ENCODE data around the gene DCAF7.

DNA sequence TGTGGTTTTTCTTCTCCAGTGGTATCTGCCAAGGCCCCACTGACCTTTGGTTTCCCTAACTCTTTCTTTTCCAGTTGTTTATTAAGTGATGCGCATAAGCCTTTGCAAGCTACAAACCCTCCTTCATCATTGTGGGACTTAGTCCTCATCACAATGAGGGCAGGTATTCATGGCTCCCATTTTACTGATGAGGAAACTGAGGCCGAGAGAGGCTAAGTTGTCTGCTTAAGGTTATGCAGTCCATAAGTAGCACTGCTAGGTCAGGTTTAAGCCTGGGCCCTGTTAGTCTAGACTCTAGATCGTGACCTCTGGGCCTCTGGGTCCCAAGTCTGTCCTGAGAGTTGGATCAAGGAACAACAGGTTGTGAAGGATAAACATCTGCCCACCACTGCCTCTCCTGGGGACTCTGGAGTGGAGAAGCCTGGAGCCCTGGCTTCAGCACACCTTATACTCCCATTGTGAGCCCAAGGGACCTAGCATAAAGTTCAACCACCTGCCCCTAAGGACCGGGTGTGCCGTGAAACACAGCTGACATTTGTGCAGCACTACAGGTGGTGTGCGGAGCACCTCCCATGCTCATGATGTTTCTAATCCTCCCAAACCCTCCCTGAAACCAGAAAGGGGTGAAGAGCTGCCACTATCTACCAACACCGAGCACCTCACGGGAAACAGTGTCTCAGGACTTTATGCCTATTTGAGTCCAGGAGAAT, 32.3 kb upstream of the DCAF7 start:
- TF ChIP-seq EZH2 (IDR thresholded peaks at IDR 0.05) (no peak), POLR2AphosphoS5 (IDR thresholded peaks at IDR 0.05; ENCODE audit: borderline replicate concordance, low read depth, low read length) (no peak)

All from SK-N-MC (cell line).